GM23248 (cell line): ENCODE data around the gene SLC37A1. TPM values are rescaled to one million over a fixed set of nuclear protein-coding genes. Genes with fewer than 3 reads are reported as not detected.

Experiments used
- DNase-seq: peaks from one replicate; pipeline ENCODE4 v3.0.0-alpha.2; 2015
- H2AFZ ChIP-seq: fragments of 200-600 bp; sonication (generic); 2 replicates; pipeline ENCODE4 v1.6.1; 2016; ENCODE audit warnings: antibody characterized with exemption
- H3F3A ChIP-seq: fragments of 200-600 bp; sonication (generic); 2 replicates; pipeline ENCODE4 v1.6.1; 2016; ENCODE audit warnings: mild to moderate bottlenecking, antibody characterized with exemption, mixed run types; ENCODE audit not compliant: insufficient read depth
- H3K27ac ChIP-seq: fragments of 200-600 bp; sonication (generic); 2 replicates; pipeline ENCODE4 v1.5.1; 2016; ENCODE audit warnings: mild to moderate bottlenecking
- H3K27me3 ChIP-seq: fragments of 200-600 bp; sonication (generic); replicated peaks from 2 replicates; pipeline ENCODE4 v1.6.1; 2016; ENCODE audit warnings: mild to moderate bottlenecking; ENCODE audit not compliant: insufficient read depth
- H3K36me3 ChIP-seq: fragments of 200-600 bp; sonication (generic); 2 replicates; pipeline ENCODE4 v1.6.1; 2016; ENCODE audit warnings: low read depth, mild to moderate bottlenecking
- H3K4me1 ChIP-seq: fragments of 200-600 bp; sonication (generic); 2 replicates; pipeline ENCODE4 v1.6.1; 2016; ENCODE audit warnings: mild to moderate bottlenecking; ENCODE audit not compliant: insufficient read depth
- H3K4me2 ChIP-seq: fragments of 200-600 bp; sonication (generic); one replicate; pipeline ENCODE4 v1.6.1; 2016; ENCODE audit warnings: mild to moderate bottlenecking; ENCODE audit not compliant: unreplicated experiment
- H3K4me3 ChIP-seq: fragments of 200-600 bp; sonication (generic); 2 replicates; pipeline ENCODE4 v1.5.1; 2016; ENCODE audit warnings: mild to moderate bottlenecking
- H3K79me2 ChIP-seq: fragments of 200-600 bp; sonication (generic); 2 replicates; pipeline ENCODE4 v1.6.1; 2016; ENCODE audit warnings: mild to moderate bottlenecking; ENCODE audit not compliant: insufficient read depth
- H3K9ac ChIP-seq: fragments of 200-600 bp; sonication (generic); 2 replicates; pipeline ENCODE4 v1.6.1; 2016; ENCODE audit warnings: mild to moderate bottlenecking
- H3K9me2 ChIP-seq: fragments of 200-600 bp; sonication (generic); 2 replicates; pipeline ENCODE4 v1.6.1; 2016; ENCODE audit warnings: mixed run types, mild to moderate bottlenecking, moderate library complexity; ENCODE audit not compliant: insufficient read depth
- H3K9me3 ChIP-seq: fragments of 200-600 bp; sonication (generic); one replicate; pipeline ENCODE4 v1.6.1; 2017; ENCODE audit warnings: low read depth
- H4K20me1 ChIP-seq: fragments of 200-600 bp; sonication (generic); 2 replicates; pipeline ENCODE4 v1.6.0; 2016; ENCODE audit not compliant: insufficient read depth
- EZH2 ChIP-seq: fragments of 200-600 bp; sonication (generic); IDR thresholded peaks from 2 replicates; pipeline ENCODE4 v1.6.1; 2018; ENCODE audit warnings: antibody characterized with exemption, mild to moderate bottlenecking; ENCODE audit not compliant: insufficient read depth, poor library complexity, severe bottlenecking
- EZH2phosphoT487 ChIP-seq: fragments of 200-600 bp; sonication (generic); IDR thresholded peaks from 2 replicates; pipeline ENCODE4 v1.6.1; 2018; ENCODE audit warnings: antibody characterized with exemption, moderate library complexity, mild to moderate bottlenecking, low read depth; ENCODE audit not compliant: insufficient read depth
- WGBS, 2 experiments: methylation state at CpG; one replicate each; pipeline ENCODE4 v1.1.6; 2015 to 2017; ENCODE audit warnings: low lambda C conversion rate in 2 of 2, low coverage in 1 of 2; ENCODE audit errors: missing lambda C conversion rate in 2 of 2; 5-methylcytosine and 5-hydroxymethylcytosine counted together
- in situ Hi-C: fragments of 300-500 bp; cut with MboI; formaldehyde crosslinking; loops from 2 replicates; pipeline ENCODE4 v1.15.0; 2020
- polyA plus RNA-seq: library from polyadenylated mRNA; unstranded; fragments of >200 nt; fragmentation: Nextera tagmentation; extraction: Ambion mirVana; gene quantifications from 2 replicates; pipeline ENCODE4 v1.2.1, GENCODE V29; 2016
- total RNA-seq: library from RNA; depleted of rRNA; stranded (reverse); fragments of >200 nt; shearing (Covaris generic); gene quantifications from 2 replicates; pipeline ENCODE4 v1.2.3, GENCODE V29; 2014

The SLC37A1 gene
- total and polyA plus RNA-seq, 2 experiments from 2014 or later = not detected

- H3K79me2 ChIP-seq = no peaks in the 10 kb centered on the region
- 65 to 72% methylated on average over 6 of the region's 6 CpGs for WGBS, 2 experiments
- no peak overlapping the region for H2AFZ ChIP-seq
- no peak for DNase-seq
- H3K9ac ChIP-seq = no peak overlapping the region
- H3K4me3 ChIP-seq = no peak overlapping the region
- in situ Hi-C loops = no loop called here
- H3K36me3 ChIP-seq = no peaks in the 10 kb centered on the region
- no peaks in the 10 kb centered on the region for H3F3A ChIP-seq
- H3K9me2 ChIP-seq = no peaks in the 10 kb centered on the region
- H3K27me3 ChIP-seq = peaks cover 19% of the 10 kb centered on the region; the same call in 1 of the 2 replicates
- no peak overlapping the region for H3K4me2 ChIP-seq
- no peak overlapping the region for H3K27ac ChIP-seq
- H3K9me3 ChIP-seq = no peaks in the 10 kb centered on the region
- H3K4me1 ChIP-seq = 0 out of 2 replicates have a peak, but pooled peaks cover 5% of the 10 kb centered on the region
- no peak for TF ChIP-seq EZH2phosphoT487
- TF ChIP-seq EZH2 = no peak
- no peaks in the 10 kb centered on the region for H4K20me1 ChIP-seq
Measured at GRCh38 chr21:42521805-42522204, 8.2 kb downstream of the SLC37A1 start.

GRCh38 chr21:42522271-42522670, 8.6 kb downstream of the SLC37A1 start:
- Histone ChIP-seq H3K27me3 (peaks cover 19% of the 10 kb centered on the region; the same call in 1 of the 2 replicates), H3K79me2 (no peaks in the 10 kb centered on the region), H3K4me3 (no peak overlapping the region), H4K20me1 (no peaks in the 10 kb centered on the region), H3K4me1 (0 out of 2 replicates have a peak, but pooled peaks cover 5% of the 10 kb centered on the region), H3K9me2 (no peaks in the 10 kb centered on the region), H3F3A (no peaks in the 10 kb centered on the region), H2AFZ (no peak overlapping the region), H3K9ac (no peak overlapping the region), H3K27ac (no peak overlapping the region), H3K36me3 (no peaks in the 10 kb centered on the region), H3K9me3 (no peaks in the 10 kb centered on the region), H3K4me2 (no peak overlapping the region)
- in situ Hi-C loops = no loop called here
- DNase-seq = no peak
- 67 to 73% methylated on average over 14 of the region's 14 CpGs for WGBS, 2 experiments
- TF ChIP-seq EZH2phosphoT487 (no peak), EZH2 (no peak)

GRCh38 chr21:42522771-42523170, 9.1 kb downstream of the SLC37A1 start:
- H4K20me1 ChIP-seq = no peaks in the 10 kb centered on the region
- 75 to 82% methylated on average over 8 of the region's 8 CpGs for WGBS, 2 experiments

GRCh38 chr21:42523211-42523610, 9.6 kb downstream of the SLC37A1 start:
- Histone ChIP-seq H3K27ac (no peak overlapping the region), H4K20me1 (no peaks in the 10 kb centered on the region), H3K79me2 (no peaks in the 10 kb centered on the region), H3K9ac (no peak overlapping the region), H3K4me1 (0 out of 2 replicates have a peak, but pooled peaks cover 5% of the 10 kb centered on the region), H3K4me3 (no peak overlapping the region), H2AFZ (no peak overlapping the region), H3F3A (no peaks in the 10 kb centered on the region), H3K9me3 (no peaks in the 10 kb centered on the region), H3K9me2 (no peaks in the 10 kb centered on the region), H3K27me3 (peaks cover 19% of the 10 kb centered on the region; the same call in 1 of the 2 replicates), H3K4me2 (no peak overlapping the region), H3K36me3 (no peaks in the 10 kb centered on the region)
- WGBS, 2 experiments = 82 to 84% methylated on average over 7 of the region's 7 CpGs
- no peak for DNase-seq
- in situ Hi-C loops = no loop called here
- TF ChIP-seq EZH2 (no peak), EZH2phosphoT487 (no peak)

More at GRCh38 chr21:42522771-42523170, 9.1 kb downstream of the SLC37A1 start:
- Histone ChIP-seq H3K4me3 (no peak overlapping the region), H3K9me2 (no peaks in the 10 kb centered on the region), H3F3A (no peaks in the 10 kb centered on the region), H3K27ac (no peak overlapping the region), H2AFZ (no peak overlapping the region), H3K4me2 (no peak overlapping the region), H3K4me1 (0 out of 2 replicates have a peak, but pooled peaks cover 5% of the 10 kb centered on the region), H3K9ac (no peak overlapping the region), H3K9me3 (no peaks in the 10 kb centered on the region), H3K27me3 (peaks cover 19% of the 10 kb centered on the region; the same call in 1 of the 2 replicates), H3K79me2 (no peaks in the 10 kb centered on the region), H3K36me3 (no peaks in the 10 kb centered on the region)
- in situ Hi-C loops = no loop called here
- TF ChIP-seq EZH2phosphoT487 (no peak), EZH2 (no peak)
- no peak for DNase-seq
